CD4-positive, alpha-beta memory T cell (primary cell): ENCODE data around the gene NPNT. TPM values are rescaled to one million over a fixed set of nuclear protein-coding genes. Genes with fewer than 3 reads are reported as not detected.

ENCODE experiments used
- CTCF ChIA-PET: fragments of 350-600 bp; sonication (Branson Sonifier 250); formaldehyde crosslinking; loops from one replicate; lab custom pipeline; 2021; ENCODE audit warnings: inconsistent platforms; ENCODE audit not compliant: partially characterized antibody; lab: Charles Lee
- POLR2A ChIA-PET: fragments of 350-600 bp; sonication (Branson Sonifier 250); formaldehyde crosslinking; loops from one replicate; lab custom pipeline; 2021; ENCODE audit not compliant: partially characterized antibody; lab: Charles Lee
- DNase-seq, 5 donors: peaks; one replicate each; pipeline versions ENCODE4 v3.0.0 to v3.0.0-alpha.2; 2020 to 2022; ENCODE audit warnings: mixed read lengths in 1 of 5
- H3K27ac ChIP-seq: one replicate; pipeline ENCODE4 v1.7.0; 2013; ENCODE audit warnings: low read depth, low read length
- H3K27me3 ChIP-seq: 2 replicates; pipeline ENCODE4 v1.7.0; 2013; ENCODE audit warnings: mild to moderate bottlenecking, low read length, moderate library complexity; ENCODE audit not compliant: insufficient read depth
- H3K36me3 ChIP-seq: 2 replicates; pipeline ENCODE4 v1.7.0; 2013; ENCODE audit warnings: mild to moderate bottlenecking, low read length, moderate library complexity; ENCODE audit not compliant: insufficient read depth
- H3K4me1 ChIP-seq: 2 replicates; pipeline ENCODE4 v1.7.0; 2013; ENCODE audit warnings: mild to moderate bottlenecking, low read length, moderate library complexity; ENCODE audit not compliant: insufficient read depth
- H3K4me3 ChIP-seq, 2 donors: one replicate each; pipeline ENCODE4 v1.7.0; 2013; ENCODE audit warnings: low read length in 2 of 2, mild to moderate bottlenecking in 1 of 2
- H3K9me3 ChIP-seq, 2 donors: one replicate each; pipeline ENCODE4 v1.7.0; 2013; ENCODE audit warnings: low read length in 2 of 2, control low read depth in 1 of 2; ENCODE audit not compliant: control insufficient read depth in 1 of 2
- H3K27ac Mint-ChIP-seq, 7 donors: one replicate each; pipeline ENCODE4 v1.8.0; 2020 to 2021; ENCODE audit warnings: mixed read lengths in 7 of 7, mild to moderate bottlenecking in 6 of 7, inconsistent platforms in 3 of 7, moderate library complexity in 3 of 7
- H3K27me3 Mint-ChIP-seq, 2 donors: one replicate each; pipeline ENCODE4 v1.8.0; 2020 to 2021; ENCODE audit warnings: mixed read lengths in 2 of 2
- H3K36me3 Mint-ChIP-seq, 2 donors: one replicate each; pipeline ENCODE4 v1.8.0; 2020 to 2021; ENCODE audit warnings: mixed read lengths in 2 of 2, inconsistent platforms in 1 of 2, mild to moderate bottlenecking in 1 of 2
- H3K4me1 Mint-ChIP-seq, 4 donors: one replicate each; pipeline ENCODE4 v1.8.0; 2020 to 2021; ENCODE audit warnings: mixed read lengths in 4 of 4, mild to moderate bottlenecking in 1 of 4
- H3K4me3 Mint-ChIP-seq, 8 donors: one replicate each; pipeline ENCODE4 v1.8.0; 2020 to 2021; ENCODE audit warnings: mixed read lengths in 8 of 8, mild to moderate bottlenecking in 7 of 8, moderate library complexity in 6 of 8, inconsistent platforms in 3 of 8
- H3K9me3 Mint-ChIP-seq, 8 donors: one replicate each; pipeline ENCODE4 v1.8.0; 2020 to 2021; ENCODE audit warnings: mixed read lengths in 8 of 8, mild to moderate bottlenecking in 5 of 8, inconsistent platforms in 3 of 8, moderate library complexity in 1 of 8
- intact Hi-C: fragments of 100-400 bp; cut with micrococcal nuclease; formaldehyde crosslinking; loops from one replicate; pipeline ENCODE4 v1.15.1; 2023
- polyA plus RNA-seq, 2 donors: library from polyadenylated mRNA; unstranded; fragments of 300-500 nt; fragmentation: Illumina TruSeq; gene quantifications; one replicate each; pipeline ENCODE4 v1.2.3, GENCODE V29; 2021
- total RNA-seq, 2 experiments: library from RNA; stranded (reverse); gene quantifications; one replicate each; pipeline ENCODE4 v1.2.3, GENCODE V29; 2021

The NPNT gene
- total and polyA plus RNA-seq, 4 experiments from 2014 or later, result not detected

DNA sequence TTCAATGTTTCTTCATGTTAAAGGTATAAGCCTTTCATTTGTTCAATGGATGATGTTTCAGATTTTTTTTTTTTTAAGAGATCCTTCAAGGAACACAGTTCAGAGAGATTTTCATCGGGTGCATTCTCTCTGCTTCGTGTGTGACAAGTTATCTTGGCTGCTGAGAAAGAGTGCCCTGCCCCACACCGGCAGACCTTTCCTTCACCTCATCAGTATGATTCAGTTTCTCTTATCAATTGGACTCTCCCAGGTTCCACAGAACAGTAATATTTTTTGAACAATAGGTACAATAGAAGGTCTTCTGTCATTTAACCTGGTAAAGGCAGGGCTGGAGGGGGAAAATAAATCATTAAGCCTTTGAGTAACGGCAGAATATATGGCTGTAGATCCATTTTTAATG, 75.8 kb downstream of the NPNT start:
- POLR2A ChIA-PET, result no interaction called here
- Mint-ChIP-seq H3K4me1 (no peaks in the 10 kb centered on the region), H3K9me3 (peaks cover 0 to 3% (median 0%) of the 10 kb centered on the region in 8 donors), H3K36me3 (no peaks in the 10 kb centered on the region), H3K27me3 (peaks cover 0 to 4% of the 10 kb centered on the region in 2 donors), H3K4me3 (no peak overlapping the region), H3K27ac (no peak overlapping the region)
- DNase-seq, result no peak
- Histone ChIP-seq H3K27ac (no peak overlapping the region), H3K4me1 (no peaks in the 10 kb centered on the region), H3K36me3 (no peaks in the 10 kb centered on the region), H3K9me3 (no peaks in the 10 kb centered on the region), H3K27me3 (no peaks in the 10 kb centered on the region), H3K4me3 (no peak overlapping the region)
- intact Hi-C loops, result no loop called here
- CTCF ChIA-PET, result no interaction called here

DNA sequence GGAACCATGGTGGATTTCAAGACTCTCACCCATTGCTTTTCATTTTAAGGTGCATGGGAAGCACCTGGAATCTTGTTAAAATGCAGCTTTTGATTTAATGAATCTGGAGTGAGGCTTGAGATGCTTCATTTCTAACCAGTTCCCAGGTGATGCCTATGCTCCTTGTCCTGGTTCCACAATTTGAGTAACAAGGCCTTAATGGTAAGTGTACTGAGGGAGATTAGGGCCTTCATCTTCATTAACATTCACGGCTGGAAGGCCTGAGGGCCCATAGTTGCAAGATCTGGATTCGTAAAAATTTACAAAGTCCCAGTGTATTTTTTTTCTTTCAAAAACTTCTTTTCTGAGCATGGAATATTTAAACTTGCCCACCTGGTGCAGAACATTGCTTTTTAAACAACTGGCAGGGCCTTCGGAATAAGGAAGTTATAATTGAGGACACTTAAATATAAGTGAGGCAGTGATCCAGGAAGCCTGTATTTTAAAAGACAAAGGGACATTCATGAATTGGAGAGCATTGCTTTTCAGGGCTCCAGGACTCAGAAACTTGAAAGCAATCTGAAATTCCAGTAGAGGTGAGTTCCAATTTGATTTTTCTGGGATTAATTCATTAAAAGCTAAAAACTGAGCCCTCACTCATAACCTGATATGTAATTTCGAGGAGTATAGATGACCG, 77.8 kb downstream of the NPNT start:
- no peaks in the 10 kb centered on the region for H3K36me3 ChIP-seq
- ChIA-PET CTCF (no interaction called here), POLR2A (no interaction called here)
- DNase-seq, result no peak
- no peak overlapping the region for H3K4me3 ChIP-seq
- intact Hi-C loops, result no loop called here
- no peak overlapping the region for H3K27ac ChIP-seq
- Mint-ChIP-seq H3K36me3 (no peaks in the 10 kb centered on the region), H3K27me3 (peaks cover 0 to 4% of the 10 kb centered on the region in 2 donors), H3K4me3 (no peak overlapping the region), H3K9me3 (peaks cover 0 to 6% (median 0%) of the 10 kb centered on the region in 8 donors), H3K4me1 (no peaks in the 10 kb centered on the region), H3K27ac (no peak overlapping the region)
- no peaks in the 10 kb centered on the region for H3K9me3 ChIP-seq
- no peaks in the 10 kb centered on the region for H3K4me1 ChIP-seq
- no peaks in the 10 kb centered on the region for H3K27me3 ChIP-seq

DNA sequence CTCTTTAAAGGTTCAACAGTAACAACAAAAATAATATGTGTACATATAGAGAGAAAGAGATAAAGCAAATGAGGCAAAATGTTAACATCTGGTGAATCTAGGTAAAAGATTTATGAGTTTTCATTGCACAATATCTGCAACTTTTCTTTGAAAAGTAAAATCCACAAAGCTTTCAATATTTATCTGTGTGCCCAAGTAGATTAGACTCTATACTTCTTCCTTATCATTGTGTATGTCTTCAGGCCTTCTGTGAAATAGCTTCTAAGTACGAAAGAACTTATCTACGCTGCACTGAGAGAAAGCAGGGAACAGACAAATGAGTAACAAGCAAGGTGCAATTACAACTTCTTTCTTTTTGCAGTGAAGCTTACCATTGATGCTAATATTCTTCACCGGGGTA, 81.6 kb downstream of the NPNT start:
- intact Hi-C loops, result no loop called here
- Histone ChIP-seq H3K27ac (no peak overlapping the region), H3K4me3 (no peak overlapping the region), H3K9me3 (no peaks in the 10 kb centered on the region), H3K36me3 (no peaks in the 10 kb centered on the region), H3K4me1 (no peaks in the 10 kb centered on the region), H3K27me3 (no peaks in the 10 kb centered on the region)
- POLR2A ChIA-PET, result no interaction called here
- no peak overlapping the region for H3K4me3 Mint-ChIP-seq
- CTCF ChIA-PET, result no interaction called here
- no peaks in the 10 kb centered on the region for H3K36me3 Mint-ChIP-seq
- DNase-seq, result no peak
- H3K4me1 Mint-ChIP-seq, result no peaks in the 10 kb centered on the region
- peaks cover 0 to 8% (median 2%) of the 10 kb centered on the region in 8 donors for H3K9me3 Mint-ChIP-seq
- no peak overlapping the region for H3K27ac Mint-ChIP-seq
- H3K27me3 Mint-ChIP-seq, result peaks cover 0 to 2% of the 10 kb centered on the region in 2 donors

DNA sequence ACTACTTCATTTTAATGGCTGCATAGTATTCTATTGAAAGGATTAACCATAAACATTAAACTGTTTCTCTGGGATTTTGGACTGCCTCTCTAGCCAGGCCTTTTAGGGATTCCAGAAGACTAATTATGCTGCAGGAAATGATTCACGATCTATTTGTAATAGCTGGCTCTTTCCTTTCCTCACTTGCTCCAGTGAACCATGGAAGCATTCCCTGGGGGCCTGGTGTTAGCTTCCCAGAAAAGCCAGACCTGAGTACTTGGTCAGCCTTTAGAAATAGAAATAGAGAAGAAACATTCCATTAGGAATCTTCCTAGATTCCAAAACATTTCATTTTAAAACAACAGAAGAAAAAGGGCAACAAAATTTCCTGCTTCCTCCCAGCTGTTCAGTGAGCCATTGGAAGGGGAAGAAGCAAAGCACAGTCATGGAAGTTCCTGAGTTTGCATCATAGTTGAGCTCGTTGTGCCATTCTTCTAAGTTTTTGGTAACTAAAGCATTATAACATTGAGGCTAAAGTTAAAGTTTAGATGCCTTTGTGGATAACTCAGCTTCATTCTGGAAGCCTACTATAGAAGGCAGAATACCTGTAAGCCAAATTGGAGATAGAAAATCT, 83.5 kb downstream of the NPNT start:
- no peak overlapping the region for H3K4me3 ChIP-seq
- no peaks in the 10 kb centered on the region for H3K36me3 Mint-ChIP-seq
- ChIA-PET POLR2A (no interaction called here), CTCF (interaction anchor here (0.6 kb wide), 1 partner anchor 17 kb away, joined by 4 read pairs; no protein-coding TSS in a partner anchor)
- intact Hi-C loops, result no loop called here
- no peaks in the 10 kb centered on the region for H3K4me1 Mint-ChIP-seq
- H3K9me3 ChIP-seq, result no peaks in the 10 kb centered on the region
- no peak overlapping the region for H3K27ac ChIP-seq
- H3K27ac Mint-ChIP-seq, result no peak overlapping the region
- H3K36me3 ChIP-seq, result no peaks in the 10 kb centered on the region
- peaks cover 0 to 12% (median 3%) of the 10 kb centered on the region in 8 donors for H3K9me3 Mint-ChIP-seq
- DNase-seq, result no peak
- no peaks in the 10 kb centered on the region for H3K4me1 ChIP-seq
- no peaks in the 10 kb centered on the region for H3K27me3 Mint-ChIP-seq
- no peak overlapping the region for H3K4me3 Mint-ChIP-seq
- H3K27me3 ChIP-seq, result no peaks in the 10 kb centered on the region

DNA sequence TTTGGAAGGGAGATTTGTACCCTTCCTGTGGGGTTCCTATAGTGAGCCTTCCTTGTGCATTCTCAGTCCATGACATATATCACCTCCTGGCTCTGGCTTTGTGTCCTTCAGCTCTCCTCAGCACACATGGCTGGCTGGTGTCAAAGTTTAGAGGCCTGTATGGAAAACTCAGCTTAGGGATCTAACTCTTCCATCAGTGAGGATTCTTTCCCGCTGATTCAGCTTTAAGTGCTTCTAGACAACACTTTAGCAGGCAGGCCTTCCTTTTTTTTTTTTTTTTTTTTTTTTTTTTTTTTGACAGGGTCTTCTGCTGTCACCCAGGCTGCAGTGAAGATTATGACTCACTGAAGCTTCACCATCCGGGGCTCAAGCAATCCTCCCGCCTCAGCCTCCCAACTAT, 84.2 kb downstream of the NPNT start:
- Histone ChIP-seq H3K27ac (no peak overlapping the region), H3K27me3 (no peaks in the 10 kb centered on the region), H3K36me3 (no peaks in the 10 kb centered on the region), H3K4me3 (no peak overlapping the region), H3K9me3 (no peaks in the 10 kb centered on the region), H3K4me1 (no peaks in the 10 kb centered on the region)
- H3K36me3 Mint-ChIP-seq, result no peaks in the 10 kb centered on the region
- H3K9me3 Mint-ChIP-seq, result peaks cover 0 to 12% (median 5%) of the 10 kb centered on the region in 8 donors
- POLR2A ChIA-PET, result no interaction called here
- H3K27ac Mint-ChIP-seq, result no peak overlapping the region
- CTCF ChIA-PET, result interaction anchor here (0.6 kb wide), 1 partner anchor 17 kb away, joined by 4 read pairs; no protein-coding TSS in a partner anchor
- intact Hi-C loops, result no loop called here
- H3K27me3 Mint-ChIP-seq, result no peaks in the 10 kb centered on the region
- DNase-seq, result no peak
- H3K4me1 Mint-ChIP-seq, result no peaks in the 10 kb centered on the region
- no peak overlapping the region for H3K4me3 Mint-ChIP-seq

DNA sequence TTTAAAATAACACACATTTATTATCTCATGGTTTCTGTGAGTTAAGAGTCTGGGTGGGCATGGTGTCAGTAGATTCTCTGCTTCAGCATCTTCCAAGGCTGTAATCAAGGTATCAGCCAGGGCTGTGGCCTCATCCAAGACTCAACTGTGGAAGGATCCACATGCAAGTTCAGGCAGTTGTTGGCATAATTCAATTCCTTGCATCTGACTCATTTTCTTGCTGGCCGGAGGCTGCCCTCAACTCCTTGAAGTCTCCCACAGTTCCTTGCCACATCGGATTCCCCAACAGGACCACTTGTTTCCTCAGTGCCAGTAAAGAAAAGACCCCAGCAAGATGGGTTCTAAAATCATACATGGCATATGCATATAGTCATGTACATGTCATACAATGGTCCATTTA, 93.4 kb downstream of the NPNT start:
- H3K27ac ChIP-seq, result no peak overlapping the region
- POLR2A ChIA-PET, result no interaction called here
- H3K9me3 Mint-ChIP-seq, result peaks cover 0 to 18% (median 6%) of the 10 kb centered on the region in 8 donors
- no peak overlapping the region for H3K4me3 Mint-ChIP-seq
- H3K36me3 ChIP-seq, result no peaks in the 10 kb centered on the region
- no peaks in the 10 kb centered on the region for H3K4me1 ChIP-seq
- DNase-seq, result no peak
- CTCF ChIA-PET, result no interaction called here
- no peaks in the 10 kb centered on the region for H3K4me1 Mint-ChIP-seq
- H3K9me3 ChIP-seq, result no peaks in the 10 kb centered on the region
- H3K27me3 Mint-ChIP-seq, result no peaks in the 10 kb centered on the region
- no peaks in the 10 kb centered on the region for H3K36me3 Mint-ChIP-seq
- no peaks in the 10 kb centered on the region for H3K27me3 ChIP-seq
- no peak overlapping the region for H3K4me3 ChIP-seq
- intact Hi-C loops, result no loop called here
- no peak overlapping the region for H3K27ac Mint-ChIP-seq

DNA sequence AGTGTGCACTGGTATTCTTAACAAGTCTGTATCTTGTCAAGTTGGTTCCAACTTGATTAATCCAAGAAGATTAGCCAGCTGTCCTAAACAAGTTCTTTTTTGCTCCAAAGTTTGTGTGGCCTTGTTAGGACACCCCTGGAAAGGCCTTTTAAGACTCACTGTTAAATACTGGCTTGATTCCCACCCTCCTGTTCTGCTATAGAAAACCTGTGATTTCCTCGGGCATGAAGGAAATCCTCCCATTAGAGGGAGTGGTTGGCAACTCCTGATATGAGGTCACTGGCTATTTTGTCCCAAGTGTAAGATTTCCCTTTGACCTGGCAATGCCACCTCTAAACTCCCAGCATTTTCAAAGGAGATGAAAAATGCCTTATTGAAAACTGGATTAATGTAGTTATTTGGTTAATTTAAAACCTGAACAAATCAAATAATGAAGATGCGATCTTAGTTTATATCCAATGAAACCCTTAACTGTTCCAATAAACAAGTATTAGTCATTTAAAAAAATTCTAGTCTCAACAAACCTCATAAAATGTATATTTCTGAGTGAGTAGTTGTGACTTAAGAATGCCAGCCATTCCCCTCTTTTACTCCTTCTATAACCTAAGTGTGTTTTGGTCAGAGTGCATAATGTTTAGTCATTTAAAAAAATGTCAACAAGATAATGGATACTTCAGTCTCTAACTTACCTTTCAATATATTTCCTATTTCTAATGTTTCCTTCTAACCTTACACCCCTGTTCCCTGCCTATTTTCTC, 94.4 kb downstream of the NPNT start:
- H3K9me3 Mint-ChIP-seq, result peaks cover 0 to 17% (median 5%) of the 10 kb centered on the region in 8 donors
- H3K27me3 Mint-ChIP-seq, result no peaks in the 10 kb centered on the region
- H3K4me1 ChIP-seq, result no peaks in the 10 kb centered on the region
- H3K27me3 ChIP-seq, result no peaks in the 10 kb centered on the region
- no peak overlapping the region for H3K27ac ChIP-seq
- ChIA-PET CTCF (no interaction called here), POLR2A (no interaction called here)
- intact Hi-C loops, result no loop called here
- no peak overlapping the region for H3K4me3 Mint-ChIP-seq
- no peaks in the 10 kb centered on the region for H3K36me3 ChIP-seq
- no peaks in the 10 kb centered on the region for H3K9me3 ChIP-seq
- no peak overlapping the region for H3K27ac Mint-ChIP-seq
- H3K36me3 Mint-ChIP-seq, result no peaks in the 10 kb centered on the region
- H3K4me1 Mint-ChIP-seq, result no peaks in the 10 kb centered on the region
- no peak for DNase-seq
- H3K4me3 ChIP-seq, result no peak overlapping the region
